ENCODE results near the gene SNX17. TPM values are rescaled to one million over a fixed set of nuclear protein-coding genes. Genes with fewer than 3 reads are reported as not detected.
"Not testable (repeated sequence)": the region's sequence is repeated elsewhere in the genome, so short reads cannot be mapped to it uniquely, and the experiment has no call there.

SNX17 gene
- total RNA-seq, 1 experiment from 2014 or later, result 229 TPM

GRCh38 chr2:27425039-27425438, 54.6 kb downstream of the SNX17 start:
- DNase-seq (ENCODE audit: low read depth, low spot score); in situ Hi-C loops (cut with HindIII; ENCODE audit: low pct_unique_long_range_greater_than_20kb, low sequenced_read_pairs): not testable (repeated sequence)

Other genes starting within 250 kb of the SNX17 start
- 1.1 and 1.5 TPM in 2 replicates for gene ABHD1, start 246.8 kb upstream of the SNX17 start, total RNA-seq (2014; rRNA removed; shearing (Covaris generic))
- gene PREB, start 236.0 kb upstream of the SNX17 start, total RNA-seq (2014; rRNA removed; shearing (Covaris generic)), result 95.3 and 98.1 TPM in 2 replicates
- gene PRR30, start 231.2 kb upstream of the SNX17 start, total RNA-seq (2014; rRNA removed; shearing (Covaris generic)), result not detected in 2 replicates
- not detected in 2 replicates for gene TCF23, start 221.6 kb upstream of the SNX17 start, total RNA-seq (2014; rRNA removed; shearing (Covaris generic))
- gene ATRAID, start 158.6 kb upstream of the SNX17 start, total RNA-seq (2014; rRNA removed; shearing (Covaris generic)), result 372 and 405 TPM in 2 replicates
- gene SLC5A6, start 158.3 kb upstream of the SNX17 start, total RNA-seq (2014; rRNA removed; shearing (Covaris generic)), result 87.1 and 89.2 TPM in 2 replicates
- gene CAD, start 153.2 kb upstream of the SNX17 start, total RNA-seq (2014; rRNA removed; shearing (Covaris generic)), result 37.0 and 38.3 TPM in 2 replicates
- gene SLC30A3, start 107.6 kb upstream of the SNX17 start, total RNA-seq (2014; rRNA removed; shearing (Covaris generic)), result 0.24 and 1.2 TPM in 2 replicates
- gene DNAJC5G, start 95.2 kb upstream of the SNX17 start, total RNA-seq (2014; rRNA removed; shearing (Covaris generic)), result not detected in 2 replicates
- gene TRIM54, start 88.2 kb upstream of the SNX17 start, total RNA-seq (2014; rRNA removed; shearing (Covaris generic)), result not detected in 2 replicates
- 2.3 and 6.0 TPM in 2 replicates for gene UCN, start 62.2 kb upstream of the SNX17 start, total RNA-seq (2014; rRNA removed; shearing (Covaris generic))
- 268 and 286 TPM in 2 replicates for gene MPV17, start 47.5 kb upstream of the SNX17 start, total RNA-seq (2014; rRNA removed; shearing (Covaris generic))
- gene GTF3C2, start 13.9 kb upstream of the SNX17 start, total RNA-seq (2014; rRNA removed; shearing (Covaris generic)), result 99.9 and 100.0 TPM in 2 replicates
- gene EIF2B4, start 278 bp upstream of the SNX17 start, total RNA-seq (2014; rRNA removed; shearing (Covaris generic)), result 32.8 and 36.9 TPM in 2 replicates
- gene ZNF513, start 10.1 kb downstream of the SNX17 start, total RNA-seq (2014; rRNA removed; shearing (Covaris generic)), result 9.3 and 10.1 TPM in 2 replicates
- 111 and 116 TPM in 2 replicates for gene PPM1G, start 39.0 kb downstream of the SNX17 start, total RNA-seq (2014; rRNA removed; shearing (Covaris generic))
- gene NRBP1, start 58.0 kb downstream of the SNX17 start, total RNA-seq (2014; rRNA removed; shearing (Covaris generic)), result 66.0 and 66.8 TPM in 2 replicates
- not detected in 2 replicates for gene KRTCAP3, start 71.8 kb downstream of the SNX17 start, total RNA-seq (2014; rRNA removed; shearing (Covaris generic))
- 17.1 and 23.4 TPM in 2 replicates for gene IFT172, start 119.1 kb downstream of the SNX17 start, total RNA-seq (2014; rRNA removed; shearing (Covaris generic))
- gene FNDC4, start 124.6 kb downstream of the SNX17 start, total RNA-seq (2014; rRNA removed; shearing (Covaris generic)), result 1.2 and 1.5 TPM in 2 replicates
- gene GCKR, start 126.2 kb downstream of the SNX17 start, total RNA-seq (2014; rRNA removed; shearing (Covaris generic)), result not detected in 2 replicates
- gene ZNF512, start 212.4 kb downstream of the SNX17 start, total RNA-seq (2014; rRNA removed; shearing (Covaris generic)), result 6.2 and 7.3 TPM in 2 replicates